Activated CD4-positive, alpha-beta T cell treated with anti-CD3 and anti-CD28 coated beads for 1 hour (primary cell): ENCODE data around the gene OPALIN.
"Not testable (repeated sequence)": the region's sequence is repeated elsewhere in the genome, so short reads cannot be mapped to it uniquely, and the experiment has no call there.

Experiments used
- DNase-seq: peaks from one replicate; pipeline ENCODE4 v3.0.0-alpha.2; 2020

Gene OPALIN

DNA sequence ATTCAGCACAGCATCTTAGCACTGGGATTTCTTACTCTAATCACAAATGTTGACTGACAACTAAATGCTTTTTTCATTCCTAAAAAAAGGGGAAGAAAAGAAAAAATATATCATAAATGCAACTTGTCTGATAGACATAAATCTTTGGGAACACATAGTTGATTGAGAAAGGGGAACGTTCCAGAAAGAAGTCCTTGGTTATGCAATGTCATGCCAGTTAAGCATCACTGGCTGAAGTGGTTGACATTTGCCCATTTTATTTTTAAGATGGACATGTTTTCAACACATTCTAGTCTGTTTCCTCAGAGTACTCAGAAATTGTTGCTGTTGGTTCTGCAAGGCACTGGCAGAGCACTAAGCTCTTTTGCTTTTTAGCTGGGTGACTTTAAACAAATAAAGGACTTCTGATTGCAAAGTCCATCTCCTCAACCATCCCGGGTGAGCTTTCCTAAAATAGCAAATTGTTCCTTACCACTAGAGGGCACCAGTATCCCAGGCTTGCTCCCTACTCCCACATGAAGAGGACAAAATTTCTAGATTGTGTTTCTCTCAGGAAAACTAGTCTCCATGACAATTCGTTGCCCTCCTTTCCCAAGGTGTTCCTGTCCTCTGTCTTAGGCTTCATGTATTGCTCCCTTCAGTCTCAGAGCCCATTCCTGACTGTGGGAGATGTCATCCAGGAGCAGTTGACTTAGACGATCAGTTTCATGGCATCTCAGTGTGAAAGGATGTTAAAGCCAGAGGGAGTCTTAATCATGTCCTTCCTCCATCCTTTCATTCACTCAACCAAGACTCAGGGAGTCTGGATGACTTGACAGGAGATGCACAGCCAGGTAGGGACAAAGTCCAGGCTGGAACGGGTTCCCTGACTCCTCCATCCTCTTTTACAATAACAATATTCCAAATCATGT is 23.9 kb downstream of the OPALIN start:
- DNase-seq, result no peak

DNA sequence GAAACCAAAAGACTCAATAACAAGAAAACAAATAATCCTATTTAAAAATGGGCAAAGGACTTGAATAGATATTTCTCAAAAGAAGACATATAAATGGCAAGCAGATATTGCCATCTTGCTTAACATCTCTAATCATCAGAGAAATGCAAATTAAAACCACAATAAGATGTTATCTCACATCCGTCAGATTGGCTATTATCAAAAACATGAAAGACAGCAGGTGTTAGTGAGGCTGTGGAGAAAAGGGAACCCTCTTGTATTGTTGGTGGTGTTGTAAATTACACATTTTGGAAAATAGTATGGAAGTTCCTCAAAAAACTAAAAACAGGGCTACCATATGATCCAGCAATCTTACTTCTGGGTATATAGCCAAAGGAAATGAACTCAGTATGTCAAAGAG is 25.7 kb downstream of the OPALIN start:
- DNase-seq, result no peak

DNA sequence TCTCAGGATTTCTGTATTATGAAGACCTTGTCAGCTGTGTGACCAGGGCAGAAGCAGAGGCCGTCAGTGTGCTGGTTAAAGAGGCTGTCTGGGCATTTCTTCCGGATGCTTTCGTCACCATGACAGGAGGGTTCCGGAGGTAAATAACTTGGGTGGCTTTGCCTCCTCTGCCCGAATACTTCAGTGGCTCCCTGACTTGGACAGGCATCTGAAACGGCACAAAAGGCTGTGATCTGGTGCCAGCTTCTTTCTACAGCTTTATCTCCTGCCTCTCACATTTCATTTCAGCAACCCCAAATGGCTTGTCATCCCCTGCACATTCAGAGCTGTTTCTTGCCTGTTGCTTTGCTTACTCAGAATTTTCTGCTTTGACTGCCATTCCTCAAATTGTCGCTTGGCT is 31.3 kb downstream of the OPALIN start:
- no peak for DNase-seq

DNA sequence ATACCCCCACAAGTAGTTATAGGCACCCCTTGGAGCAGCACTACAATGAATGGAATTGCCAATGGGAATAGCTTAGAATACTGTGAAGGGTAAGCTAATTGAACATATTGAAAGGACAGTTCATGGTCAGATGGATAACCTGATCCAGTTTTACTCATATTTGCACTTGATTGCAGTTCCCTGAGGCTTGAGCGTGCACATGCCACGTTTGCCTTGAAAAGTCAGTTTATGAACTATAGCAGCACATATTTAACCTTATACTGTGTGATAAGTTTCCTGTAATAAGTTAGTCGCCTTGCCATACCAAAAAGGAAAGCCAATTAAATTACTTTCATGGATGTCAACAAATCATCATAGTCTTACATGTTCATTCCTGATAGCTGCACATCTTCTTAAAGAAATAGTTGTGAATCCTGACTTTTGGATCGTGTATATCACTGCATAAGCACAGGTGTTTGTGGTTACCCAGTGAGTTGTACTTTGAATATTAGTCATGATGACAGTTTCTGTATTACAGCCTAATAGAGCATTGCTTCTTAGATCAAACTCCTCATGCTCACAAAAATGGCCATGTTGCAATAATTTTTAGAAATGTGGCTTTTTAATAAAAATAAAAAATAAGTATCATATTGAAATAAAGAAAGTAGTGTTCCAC is 33.0 kb downstream of the OPALIN start:
- no peak for DNase-seq

DNA sequence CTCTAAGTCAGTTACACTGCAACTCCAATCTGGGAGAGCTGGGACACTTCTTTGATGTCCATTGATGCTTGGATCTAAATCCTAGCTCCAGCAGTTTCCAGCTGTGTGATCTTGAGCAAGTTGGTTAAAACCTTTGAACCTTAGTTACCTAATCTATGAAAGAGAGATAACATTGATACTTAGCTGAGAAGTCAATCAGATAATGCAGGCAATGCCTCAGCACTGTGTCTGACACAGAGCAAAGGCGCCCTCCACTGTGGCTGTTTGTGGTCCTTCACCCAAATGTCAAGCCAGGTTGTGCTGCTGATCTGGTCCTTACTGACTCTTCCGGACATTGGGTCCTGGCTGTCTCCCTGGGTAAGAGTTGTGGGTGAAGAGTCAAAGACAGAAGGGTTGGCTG is 34.4 kb downstream of the OPALIN start:
- no peak for DNase-seq

DNA sequence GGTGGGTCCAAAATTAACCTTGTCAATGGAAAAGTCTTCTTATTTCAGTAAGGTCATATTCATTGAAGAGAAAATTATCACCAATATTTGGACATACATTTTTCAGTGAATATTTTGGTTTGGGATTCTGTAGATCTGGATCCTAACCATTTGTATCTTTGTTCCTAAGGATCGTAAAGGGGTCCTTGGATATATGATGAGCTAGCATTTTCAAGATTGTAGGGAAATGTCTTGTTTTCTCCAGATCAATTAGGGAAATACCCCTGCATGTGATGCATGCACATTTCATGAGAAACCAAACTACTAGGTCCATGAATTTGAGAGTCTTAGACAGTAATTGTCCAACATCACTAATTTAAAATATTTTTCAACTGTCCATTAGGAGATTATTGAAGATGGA is 36.5 kb downstream of the OPALIN start:
- no peak for DNase-seq

DNA sequence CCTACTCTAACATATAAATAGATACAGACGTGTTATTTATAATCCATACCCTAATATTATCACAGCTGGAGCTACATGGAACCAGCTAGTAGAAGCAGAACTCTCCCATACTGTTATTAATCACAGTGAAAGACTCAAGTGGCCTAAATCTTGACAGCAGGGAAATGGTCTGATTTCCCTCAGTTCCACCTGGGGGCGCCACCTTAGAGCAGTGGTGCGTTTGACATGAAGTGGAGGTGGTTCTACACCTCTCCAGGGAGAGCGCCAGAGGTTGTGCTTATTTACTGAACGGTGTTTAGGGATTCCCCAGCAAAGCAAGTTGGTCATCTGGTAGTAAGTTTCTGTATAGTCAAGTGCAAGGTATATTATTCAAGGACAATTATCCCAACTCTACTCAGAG is 37.0 kb downstream of the OPALIN start:
- DNase-seq, result no peak

DNA sequence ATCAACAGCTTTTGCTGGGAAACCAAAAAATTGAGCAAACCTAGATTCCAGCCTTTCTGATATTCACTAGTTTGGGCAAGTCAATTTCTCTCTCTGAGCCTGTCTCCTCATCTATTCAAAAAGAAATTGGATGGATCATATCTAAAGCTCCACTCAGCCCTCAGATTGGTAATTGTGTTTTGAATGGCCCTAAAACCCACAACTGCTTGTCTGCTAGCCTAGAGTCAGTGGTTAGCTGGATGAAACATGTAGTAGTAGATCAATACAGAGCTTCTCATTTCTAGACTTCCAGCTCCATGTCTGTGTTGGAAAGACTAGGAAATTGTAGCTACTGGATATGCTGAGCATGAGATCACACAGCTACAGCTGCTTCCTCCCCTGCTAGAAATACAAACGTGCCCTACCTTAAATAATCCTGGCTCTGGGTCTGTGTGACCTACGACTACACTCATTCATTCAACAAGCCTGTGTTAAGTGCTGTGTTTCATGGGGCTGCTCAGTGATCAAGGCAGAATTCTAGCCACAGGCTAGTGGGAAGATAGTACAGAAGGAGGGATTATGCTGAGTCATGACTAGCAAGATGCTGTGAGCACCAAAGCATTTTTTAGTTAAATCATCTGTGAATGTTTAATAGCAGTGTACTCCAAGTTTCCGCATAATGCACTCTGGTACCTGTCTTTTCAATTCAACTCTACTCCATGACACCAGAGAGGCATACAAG is 38.9 kb downstream of the OPALIN start:
- no peak for DNase-seq

DNA sequence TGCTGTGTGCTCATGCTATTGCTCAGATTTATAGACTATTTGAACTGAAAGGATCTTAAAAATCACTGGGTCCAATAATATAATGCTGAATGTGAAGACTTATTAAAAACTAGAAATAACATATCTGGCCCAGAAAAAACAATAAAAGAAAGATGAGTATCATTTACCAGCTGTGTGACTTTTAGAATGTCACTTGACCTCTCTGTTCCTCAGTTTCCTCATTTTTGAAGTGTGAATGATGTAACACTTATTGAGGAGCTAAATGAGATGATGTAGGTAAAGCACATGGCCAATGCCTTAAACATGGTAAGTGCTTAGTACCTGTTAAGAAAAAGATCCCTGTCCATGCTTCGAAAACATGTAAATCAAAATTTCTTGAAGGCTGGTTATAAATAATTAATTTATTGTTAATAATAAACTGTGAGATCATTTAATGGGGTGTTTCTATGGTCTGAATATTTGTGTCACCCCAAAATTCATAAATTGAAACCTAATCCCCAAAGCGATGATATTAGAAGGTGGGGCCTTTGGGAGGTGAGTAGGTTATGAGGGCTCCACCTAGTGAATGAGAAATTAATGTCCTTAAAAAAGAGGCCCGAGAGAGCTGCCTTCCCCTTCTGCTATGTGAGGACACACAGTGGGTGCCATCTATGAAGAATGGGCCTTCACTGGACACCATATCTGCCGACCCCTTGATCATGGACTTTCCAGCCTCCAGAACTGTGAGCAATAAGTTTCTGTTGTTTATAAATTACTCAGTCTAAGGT is 41.6 kb downstream of the OPALIN start:
- no peak for DNase-seq

DNA sequence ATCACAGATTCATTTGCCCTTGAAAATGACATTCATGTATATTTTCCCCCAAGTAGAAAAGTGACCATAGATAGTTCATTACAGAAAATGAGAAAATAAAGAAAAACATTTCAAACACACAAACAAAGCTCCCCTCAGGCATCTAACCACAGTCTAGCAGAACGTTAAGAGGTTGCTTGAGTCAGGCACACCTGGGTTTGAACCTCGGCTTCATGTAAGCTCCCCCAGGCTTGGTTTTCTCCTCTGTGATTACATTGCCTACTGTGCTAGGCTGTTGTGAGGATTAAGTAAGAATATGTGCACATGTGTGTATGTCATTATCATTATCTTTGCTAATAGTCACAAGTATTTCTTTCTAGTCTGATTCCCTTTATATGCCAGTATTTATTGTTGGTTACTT is 45.5 kb downstream of the OPALIN start:
- no peak for DNase-seq

DNA sequence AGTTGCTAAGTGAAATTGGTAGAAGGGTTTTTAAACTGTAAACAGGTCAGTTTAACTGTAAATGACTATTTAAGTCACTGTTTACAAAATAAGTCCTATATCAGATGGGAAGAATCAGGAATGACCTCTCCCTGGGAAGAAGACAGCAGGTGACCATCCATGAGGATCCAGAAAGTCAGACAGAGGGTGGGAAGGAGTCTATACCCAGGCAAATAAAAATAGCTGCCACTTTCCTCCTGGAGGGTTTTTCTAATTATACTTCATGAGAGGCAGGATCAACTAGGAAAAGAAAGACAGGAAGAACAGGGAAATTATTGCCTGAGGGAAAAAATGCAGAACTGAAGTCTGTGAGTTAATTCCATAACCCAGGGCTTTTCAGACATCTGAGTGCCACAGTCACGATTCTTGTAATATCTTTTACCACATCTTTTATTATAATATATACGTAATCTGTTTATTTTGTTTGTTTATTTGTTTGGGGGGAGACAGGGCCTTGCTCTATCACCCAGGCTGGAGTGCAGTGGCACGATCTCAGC is 47.6 kb downstream of the OPALIN start:
- no peak for DNase-seq

DNA sequence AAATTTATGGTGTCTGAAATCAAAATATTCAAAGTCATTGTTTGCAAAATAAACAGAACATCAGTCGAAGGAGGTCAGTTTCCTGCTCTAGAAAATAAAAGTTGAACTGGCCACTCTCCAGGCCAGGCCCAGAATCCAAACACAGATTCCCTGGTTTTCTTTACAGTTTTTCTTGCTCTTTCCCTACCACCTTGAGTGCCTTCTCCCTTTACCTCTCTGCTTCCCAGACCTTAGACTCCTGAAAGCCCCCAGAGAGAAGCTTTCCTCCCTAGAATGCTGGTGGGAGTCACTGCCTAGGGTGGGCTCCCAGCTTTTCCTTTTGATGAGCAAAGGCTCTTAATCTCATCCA is 48.5 kb downstream of the OPALIN start:
- no peak for DNase-seq

DNA sequence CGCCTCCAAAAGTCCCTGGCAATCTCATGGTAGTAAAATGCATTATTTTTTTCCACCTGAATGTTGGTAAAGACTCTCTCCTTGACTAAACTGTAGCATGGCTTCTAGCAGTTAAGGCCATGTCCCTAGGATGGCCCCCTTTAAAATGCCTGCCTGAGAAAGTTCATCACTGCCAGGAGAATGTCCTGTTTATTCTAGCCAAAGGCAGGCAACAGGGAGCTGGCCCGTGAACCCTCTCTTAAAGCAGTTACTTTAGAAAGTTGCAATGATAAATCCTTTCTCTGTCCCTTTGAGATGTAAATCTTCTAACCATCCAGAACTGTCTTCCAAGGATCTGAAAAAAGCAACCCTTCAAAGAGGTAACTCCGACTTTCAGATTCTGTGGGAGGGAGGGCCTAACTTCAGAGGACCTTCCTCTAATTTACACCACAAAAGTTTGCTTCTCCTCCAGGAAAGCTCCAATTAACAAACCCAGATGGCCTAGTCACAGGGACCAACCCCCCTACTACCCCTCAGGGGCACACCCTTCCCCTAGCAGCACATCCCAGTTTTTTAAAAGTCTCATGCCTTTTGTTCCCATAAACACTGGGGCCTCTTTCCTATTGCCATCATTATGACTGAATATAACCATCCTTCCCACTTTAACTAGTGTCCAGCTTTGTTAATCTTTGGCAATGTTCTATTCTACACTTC is 49.0 kb downstream of the OPALIN start:
- DNase-seq, result no peak

DNA sequence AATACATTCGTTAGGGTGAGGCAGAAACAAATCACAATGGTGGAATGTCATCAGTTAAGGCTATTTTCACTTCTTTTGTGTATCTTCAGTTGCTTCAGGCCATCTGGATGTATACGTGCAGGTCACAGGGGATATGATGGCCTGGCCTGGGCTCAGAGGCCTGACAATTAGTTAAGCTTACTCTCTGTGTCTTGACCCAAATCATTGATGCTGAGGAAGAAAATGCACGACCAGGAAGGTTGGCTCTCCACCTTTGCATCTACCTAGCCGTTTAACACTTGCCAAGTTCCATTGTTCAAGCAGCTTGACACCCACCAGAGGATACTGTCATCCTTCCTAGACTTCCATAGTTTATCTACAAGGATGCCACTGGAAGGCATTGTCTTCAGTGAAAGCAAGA is 49.9 kb downstream of the OPALIN start:
- DNase-seq, result not testable (repeated sequence)

DNA sequence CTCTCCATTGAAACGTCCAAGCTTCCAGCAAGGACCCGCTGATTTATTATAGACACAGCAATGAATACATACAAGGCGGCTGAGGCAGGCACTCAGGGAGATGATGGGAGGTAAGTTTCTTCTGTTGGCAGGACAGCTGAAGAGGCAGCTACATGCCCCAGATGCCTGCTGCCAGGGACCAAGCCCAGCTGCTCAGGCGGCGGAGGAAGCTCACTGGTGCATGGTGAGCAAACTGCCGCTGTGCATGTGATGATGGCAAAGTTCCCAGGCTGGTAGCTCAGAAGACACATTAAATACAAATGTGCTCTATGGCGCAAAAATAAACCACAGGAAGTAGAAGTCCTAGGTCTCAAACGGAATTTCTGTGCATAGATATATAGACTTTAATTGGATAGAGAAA is 52.3 kb downstream of the OPALIN start:
- DNase-seq, result no peak

DNA sequence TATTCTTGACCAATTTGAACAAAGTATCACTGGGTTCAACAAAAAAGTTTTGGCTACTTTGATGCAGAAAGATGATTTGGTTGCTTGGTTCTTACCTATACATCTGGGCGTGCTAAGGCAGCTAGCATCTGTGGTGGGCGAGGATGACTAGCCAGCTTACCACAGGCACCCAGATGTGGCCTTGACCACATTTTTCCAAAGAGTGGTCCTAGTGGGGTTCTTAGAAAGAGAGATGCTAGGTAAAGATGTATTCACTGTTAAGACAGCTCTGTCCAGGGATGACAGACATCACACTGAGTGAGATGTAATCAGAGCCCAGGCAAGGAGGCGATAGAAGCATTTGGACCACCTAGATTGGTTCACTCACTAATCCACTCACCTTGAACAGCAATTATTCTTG is 53.8 kb downstream of the OPALIN start:
- no peak for DNase-seq

DNA sequence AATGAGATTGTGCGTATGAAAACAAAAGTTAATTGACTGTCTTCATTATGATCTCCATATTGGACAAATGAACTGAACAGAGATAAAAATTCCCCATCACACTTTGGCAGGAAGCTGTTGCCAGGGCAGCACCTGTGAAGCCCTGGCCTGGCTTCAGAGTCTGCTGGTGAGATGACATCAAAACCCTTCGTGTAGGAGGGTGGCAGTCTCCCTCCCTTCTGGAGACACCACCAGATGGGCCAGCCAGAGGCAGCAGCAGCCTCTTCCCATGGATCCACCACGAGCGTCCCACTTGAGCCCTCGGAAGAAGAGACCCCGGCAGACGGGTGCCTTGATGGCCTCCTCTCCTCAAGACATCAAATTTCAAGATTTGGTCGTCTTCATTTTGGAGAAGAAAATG is 54.6 kb downstream of the OPALIN start, which contains the start of gene DNTT:
Gene DNTT, plus strand, starts transcription at position 205 of the 400 bp plus-strand sequence. Its CDS starts 64 bp downstream, at position 269.
- DNase-seq, result no peak

DNA sequence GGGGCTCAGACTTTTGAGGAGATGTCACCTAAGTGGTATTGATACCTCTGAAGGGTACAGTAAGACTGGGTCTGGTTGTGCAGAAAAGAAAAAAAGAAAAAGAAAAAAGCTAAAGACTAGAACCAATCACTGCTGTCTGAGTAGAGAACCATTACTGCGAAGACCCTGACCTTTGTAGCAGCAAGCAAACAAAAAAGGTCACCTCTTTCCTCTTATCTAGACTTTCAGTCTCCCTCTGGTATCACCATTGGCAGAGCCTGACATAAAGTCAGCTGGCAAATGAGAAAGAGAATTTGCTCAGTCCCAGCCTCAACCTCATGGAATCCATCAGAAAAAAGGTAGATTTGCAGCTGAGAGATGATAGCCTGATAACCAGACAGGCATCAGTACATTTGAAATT is 57.2 kb downstream of the OPALIN start:
- DNase-seq, result no peak

DNA sequence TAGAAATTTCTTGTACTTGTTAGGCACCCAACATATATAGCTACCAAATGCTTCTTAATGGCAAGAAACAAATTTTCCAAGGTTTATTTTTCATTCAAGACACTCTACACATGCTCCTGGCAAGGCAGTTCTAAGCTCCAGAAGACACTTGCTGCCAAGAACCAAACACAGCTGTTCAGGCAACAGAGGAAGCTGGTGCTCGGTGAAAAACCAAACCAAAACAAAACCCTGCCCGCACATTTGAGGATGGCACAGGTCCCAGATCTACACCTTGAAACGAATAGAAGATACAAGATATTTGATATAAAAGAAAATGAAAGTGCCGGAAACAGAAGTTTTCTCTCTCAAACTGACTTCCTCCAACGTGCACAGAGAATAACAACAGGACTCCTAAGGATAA is 59.4 kb downstream of the OPALIN start:
- DNase-seq, result no peak

DNA sequence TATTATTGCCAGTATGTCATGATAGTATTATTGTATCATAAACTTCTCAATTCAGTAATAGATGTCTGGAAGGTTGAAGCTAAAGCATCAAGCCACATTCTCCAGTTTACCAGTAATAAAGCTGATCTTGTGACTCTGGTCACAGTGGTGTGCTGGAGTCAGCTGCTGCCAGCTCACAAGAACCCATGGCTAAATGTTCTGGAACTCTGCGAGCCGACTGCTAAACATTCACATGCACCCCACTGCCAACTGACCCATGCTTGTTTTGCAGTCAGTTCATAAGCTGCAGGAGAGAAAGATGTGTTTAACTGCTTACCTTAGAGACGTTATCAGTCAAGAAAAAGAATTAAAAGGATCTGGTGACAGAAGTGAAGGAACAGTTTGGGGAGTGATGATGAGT is 60.4 kb downstream of the OPALIN start:
- no peak for DNase-seq

DNA sequence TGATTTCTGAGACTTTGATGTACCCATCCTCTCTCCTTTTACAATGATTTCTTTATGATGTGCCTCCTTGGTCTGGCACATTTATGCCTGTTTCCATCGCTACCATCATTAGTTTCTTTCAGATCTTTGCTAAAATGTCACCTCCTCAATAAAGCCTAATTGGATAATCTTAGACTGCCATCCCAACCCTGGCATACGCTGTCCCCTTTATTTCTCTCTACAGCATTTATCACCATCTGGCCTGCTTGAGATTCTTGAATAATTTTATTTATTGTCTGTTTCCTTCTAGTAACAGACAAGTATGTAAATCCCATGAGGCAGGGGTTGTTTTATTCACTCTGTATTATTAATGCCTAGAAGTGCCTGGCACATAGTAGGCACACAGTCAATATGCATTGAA is 61.3 kb downstream of the OPALIN start:
- no peak for DNase-seq

DNA sequence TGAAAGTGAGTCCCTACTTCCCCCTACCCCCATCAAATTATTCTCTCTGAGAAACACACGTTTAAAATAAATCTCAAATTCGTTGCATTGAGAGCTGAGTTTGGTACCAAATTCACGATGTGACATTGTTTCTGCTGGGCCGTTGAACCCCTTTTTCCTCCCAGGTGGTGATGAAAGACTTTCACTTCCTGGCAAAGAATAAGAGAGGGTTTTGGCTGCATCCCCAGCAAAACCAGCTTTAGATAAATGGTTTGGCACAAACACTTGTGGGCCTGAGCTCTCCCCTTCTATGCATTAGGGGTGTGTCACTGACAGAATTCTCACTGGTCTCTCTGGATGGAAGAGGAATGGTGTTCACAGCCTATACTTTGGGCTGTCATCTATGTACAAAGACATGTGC is 63.3 kb downstream of the OPALIN start:
- DNase-seq, result no peak
